ENCODE data around the gene BOC.
A peak's percentile ranks its signal among the peaks of the same experiment; 100 is the strongest.

The BOC gene, protein sequence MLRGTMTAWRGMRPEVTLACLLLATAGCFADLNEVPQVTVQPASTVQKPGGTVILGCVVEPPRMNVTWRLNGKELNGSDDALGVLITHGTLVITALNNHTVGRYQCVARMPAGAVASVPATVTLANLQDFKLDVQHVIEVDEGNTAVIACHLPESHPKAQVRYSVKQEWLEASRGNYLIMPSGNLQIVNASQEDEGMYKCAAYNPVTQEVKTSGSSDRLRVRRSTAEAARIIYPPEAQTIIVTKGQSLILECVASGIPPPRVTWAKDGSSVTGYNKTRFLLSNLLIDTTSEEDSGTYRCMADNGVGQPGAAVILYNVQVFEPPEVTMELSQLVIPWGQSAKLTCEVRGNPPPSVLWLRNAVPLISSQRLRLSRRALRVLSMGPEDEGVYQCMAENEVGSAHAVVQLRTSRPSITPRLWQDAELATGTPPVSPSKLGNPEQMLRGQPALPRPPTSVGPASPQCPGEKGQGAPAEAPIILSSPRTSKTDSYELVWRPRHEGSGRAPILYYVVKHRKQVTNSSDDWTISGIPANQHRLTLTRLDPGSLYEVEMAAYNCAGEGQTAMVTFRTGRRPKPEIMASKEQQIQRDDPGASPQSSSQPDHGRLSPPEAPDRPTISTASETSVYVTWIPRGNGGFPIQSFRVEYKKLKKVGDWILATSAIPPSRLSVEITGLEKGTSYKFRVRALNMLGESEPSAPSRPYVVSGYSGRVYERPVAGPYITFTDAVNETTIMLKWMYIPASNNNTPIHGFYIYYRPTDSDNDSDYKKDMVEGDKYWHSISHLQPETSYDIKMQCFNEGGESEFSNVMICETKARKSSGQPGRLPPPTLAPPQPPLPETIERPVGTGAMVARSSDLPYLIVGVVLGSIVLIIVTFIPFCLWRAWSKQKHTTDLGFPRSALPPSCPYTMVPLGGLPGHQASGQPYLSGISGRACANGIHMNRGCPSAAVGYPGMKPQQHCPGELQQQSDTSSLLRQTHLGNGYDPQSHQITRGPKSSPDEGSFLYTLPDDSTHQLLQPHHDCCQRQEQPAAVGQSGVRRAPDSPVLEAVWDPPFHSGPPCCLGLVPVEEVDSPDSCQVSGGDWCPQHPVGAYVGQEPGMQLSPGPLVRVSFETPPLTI

DNA sequence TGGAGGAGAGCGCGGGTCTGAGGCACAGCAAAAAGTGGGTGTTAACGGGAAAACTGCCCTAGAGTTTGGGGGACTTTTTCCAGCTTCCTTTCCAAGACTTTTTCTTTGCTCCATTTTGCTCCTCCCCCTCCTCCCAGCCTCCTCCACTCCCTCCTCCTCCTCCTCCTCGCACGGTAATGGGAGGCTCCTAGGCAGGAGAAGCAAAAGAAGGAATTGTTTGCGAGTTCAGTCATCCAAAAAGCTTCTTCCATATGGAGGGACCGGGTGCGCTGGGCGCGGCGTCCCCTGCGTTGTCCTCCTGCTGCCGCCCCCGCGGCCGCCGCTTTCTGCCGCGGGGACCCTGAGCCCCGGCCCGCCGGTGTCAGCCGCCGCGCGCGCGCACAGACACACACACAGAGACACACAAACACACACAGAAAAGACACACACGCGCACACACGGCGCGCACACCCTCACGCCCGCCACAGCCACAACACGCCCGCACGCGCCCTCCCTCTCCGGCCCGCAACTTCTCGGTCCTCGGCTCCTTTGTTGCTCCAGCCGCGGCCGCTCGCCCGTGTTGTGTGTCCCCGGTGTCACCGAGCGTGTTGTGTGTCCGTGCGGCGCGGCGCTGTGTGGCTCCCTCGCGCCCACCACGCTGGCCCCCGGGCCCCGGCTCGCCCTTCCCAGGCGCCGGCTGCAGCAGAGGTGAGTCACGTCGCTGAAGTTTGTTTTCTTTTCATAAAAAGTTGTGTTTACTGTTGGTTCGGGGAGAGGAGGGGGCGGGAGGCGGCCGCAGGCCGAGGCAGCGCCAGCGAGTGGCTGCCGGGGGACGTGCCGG, at the start of gene BOC:
BOC (plus strand) TSS at position 228 of the 820 bp plus-strand sequence. CDS start 38,246 bp downstream, outside the sequence.
- peak within 1 kb of the TSS; percentile 68 for H3K4me3 ChIP-seq (replicated peaks; ENCODE audit: low read depth, low read length)
- TF ChIP-seq CTCF (IDR thresholded peaks at IDR 0.05; ENCODE audit: low read length, missing control alignments): no peak
- DNase-seq (ENCODE audit: low read depth): peak; percentile 66

DNA sequence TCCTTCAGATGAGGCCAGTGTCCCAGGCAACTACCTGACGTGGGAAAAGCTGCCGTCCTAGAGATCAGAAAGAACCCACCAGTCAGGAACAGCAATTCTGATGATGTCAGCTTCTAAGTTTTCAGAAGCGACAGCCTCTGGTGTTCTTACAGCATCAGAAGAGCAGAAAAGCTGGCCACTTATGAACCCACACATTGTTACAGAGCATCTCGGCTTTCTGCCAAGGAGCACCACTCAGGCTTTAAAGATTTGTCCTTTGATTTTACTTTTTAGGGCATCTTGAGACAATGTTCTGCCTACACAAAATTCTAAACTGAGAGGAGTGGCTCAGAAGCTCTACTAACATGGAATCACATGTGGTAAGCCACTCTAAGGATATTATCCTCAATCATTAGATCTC, 49.7 kb upstream of the BOC start:
- no peak overlapping the region for H3K4me3 ChIP-seq (replicated peaks; ENCODE audit: low read depth, low read length)
- TF ChIP-seq CTCF (IDR thresholded peaks at IDR 0.05; ENCODE audit: low read length, missing control alignments): no peak
- DNase-seq (ENCODE audit: low read depth): no peak

- no peak for TF ChIP-seq CTCF (IDR thresholded peaks at IDR 0.05; ENCODE audit: low read length, missing control alignments)
- H3K4me3 ChIP-seq (replicated peaks; ENCODE audit: low read depth, low read length): no peak overlapping the region
- DNase-seq (ENCODE audit: low read depth): no peak
These were observed 48.2 kb upstream of the BOC start for GRCh38 chr3:113163152-113163551.

DNA sequence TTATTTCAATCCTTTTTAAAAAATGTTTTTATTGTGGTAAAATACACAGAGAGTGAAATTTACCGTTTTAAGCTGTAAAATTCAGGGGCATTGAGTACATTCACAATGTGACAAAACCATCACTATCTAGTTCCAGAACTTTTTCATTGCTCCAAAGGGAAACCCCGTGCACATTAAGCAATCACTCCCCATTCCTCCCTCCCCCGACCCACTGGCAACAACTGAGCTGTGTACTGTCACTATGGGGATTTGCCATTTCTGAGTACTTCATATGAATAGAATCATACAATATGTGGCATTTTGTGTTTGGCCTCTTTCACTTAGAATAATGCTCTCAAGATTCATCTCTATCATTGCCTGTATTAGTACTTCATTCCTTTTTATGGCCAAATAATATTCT, 45.5 kb upstream of the BOC start:
- no peak overlapping the region for H3K4me3 ChIP-seq (replicated peaks; ENCODE audit: low read depth, low read length)
- no peak for TF ChIP-seq CTCF (IDR thresholded peaks at IDR 0.05; ENCODE audit: low read length, missing control alignments)
- DNase-seq (ENCODE audit: low read depth): peak; percentile 32

- TF ChIP-seq CTCF (IDR thresholded peaks at IDR 0.05; ENCODE audit: low read length, missing control alignments): no peak
- no peak for DNase-seq (ENCODE audit: low read depth)
- no peak overlapping the region for H3K4me3 ChIP-seq (replicated peaks; ENCODE audit: low read depth, low read length)
These were observed 45.0 kb upstream of the BOC start for GRCh38 chr3:113166357-113166718.

Data from fibroblast of pulmonary artery (primary cell).